ENCODE measurements around the gene CLSTN3. TPM values are rescaled to one million over a fixed set of nuclear protein-coding genes. Genes with fewer than 3 reads are reported as not detected.

The CLSTN3 gene
- total and polyA plus RNA-seq, 10 of the 15 experiments (the other 5 are each of a cell fraction or from before 2014, with no cell fraction given): 0.09 to 35.9 (median 11.3) TPM

- Histone ChIP-seq H3K79me2 (ENCODE audit: control insufficient read depth, insufficient read depth, low read length) (no peaks in the 10 kb centered on the region), H4K20me1 (ENCODE audit: control insufficient read depth, insufficient read depth) (no peaks in the 10 kb centered on the region), H3K9me3 (replicated peaks; ENCODE audit: control insufficient read depth, insufficient read depth, low read length) (no peaks in the 10 kb centered on the region; the same call in 2 of the 3 replicates), H3K27me3 (replicated peaks in 1 of 2; ENCODE audit: control insufficient read depth in 2 of 2, insufficient read depth in 2 of 2, low read length in 1 of 2) (no peaks in the 10 kb centered on the region), H3K4me1 (ENCODE audit: control insufficient read depth, insufficient read depth, low read length) (no peaks in the 10 kb centered on the region), H3K36me3 (ENCODE audit: control insufficient read depth in 2 of 2, insufficient read depth in 2 of 2, low read length in 1 of 2) (no peaks in the 10 kb centered on the region), H3K4me2 (ENCODE audit: control insufficient read depth, insufficient read depth) (no peak overlapping the region), H3K27ac (ENCODE audit: control insufficient read depth, insufficient read depth) (no peak overlapping the region), H2AFZ (ENCODE audit: control insufficient read depth, low read depth, low read length) (no peak overlapping the region), H3K4me3 (no peak overlapping the region), H3K9ac (ENCODE audit: control insufficient read depth, insufficient read depth, low read length) (no peak overlapping the region)
- intact Hi-C loops (cut with micrococcal nuclease; ENCODE audit: unreplicated experiment): no loop called here
- POLR2A ChIA-PET: interaction anchor here (0.6 kb wide), 2 partner anchors 8 to 22 kb away, joined by 3 to 4 read pairs; no protein-coding TSS in a partner anchor
- RAD21 ChIA-PET (ENCODE audit: unreplicated experiment): no interaction called here
- 0% methylated on average over 1 of the region's 1 CpG for WGBS (ENCODE audit: insufficient coverage, insufficient replicate concordance, low lambda C conversion rate, missing lambda C conversion rate)
- in situ Hi-C loops (cut with MboI): no loop called here
- SMC1A ChIA-PET (ENCODE audit: uncharacterized antibody, unreplicated experiment): interaction anchor here (0.7 kb wide), 1 partner anchor 16 kb away, joined by 3 read pairs; no protein-coding TSS in a partner anchor
- ATAC-seq (no peak), DNase-seq (ENCODE audit: low read depth, low spot score) (no peak), FAIRE-seq (no peak)
- CTCF ChIA-PET: interaction anchor here (1.4 kb wide), 1 partner anchor 37 kb away, joined by 3 read pairs; no protein-coding TSS in a partner anchor
- no TSS peak for BruUV-seq (replicated peaks)
- TF ChIP-seq E4F1 (IDR thresholded peaks at IDR 0.05; ENCODE audit: borderline replicate concordance, partially characterized antibody): no peak
- no peak for TF ChIP-seq NFYB (IDR thresholded peaks at IDR 0.05; ENCODE audit: insufficient read depth, low read depth, low read length)
- no peak for TF ChIP-seq MEF2A (IDR thresholded peaks at IDR 0.05; ENCODE audit: insufficient read depth, low read depth, low read length)
- TF ChIP-seq SRF (IDR thresholded peaks at IDR 0.05; ENCODE audit: low read depth in 2 of 2, low read length in 2 of 2): no peak
- no peak for TF ChIP-seq USF1 (IDR thresholded peaks at IDR 0.05; ENCODE audit: borderline replicate concordance, extremely low read length, insufficient read depth, low read depth, low read length)
- TF ChIP-seq CEBPB (IDR thresholded peaks at IDR 0.05; ENCODE audit: borderline replicate concordance in 1 of 2, low read depth in 2 of 2, low read length in 2 of 2): no peak
- no peak for TF ChIP-seq ZBTB11 (CRISPR knock-in tag; IDR thresholded peaks at IDR 0.05)
- no peak for TF ChIP-seq MAX (IDR thresholded peaks at IDR 0.05; ENCODE audit: low read depth, low read length)
- no peak for TF ChIP-seq EED (IDR thresholded peaks at IDR 0.05; ENCODE audit: low read depth)
- no peak for TF ChIP-seq BHLHE40 (IDR thresholded peaks at IDR 0.05; ENCODE audit: borderline replicate concordance in 1 of 2, low read depth in 2 of 2, low read length in 1 of 2)
- TF ChIP-seq YY1 (IDR thresholded peaks at IDR 0.05; ENCODE audit: low read depth, low read length): no peak
- no peak for TF ChIP-seq BCLAF1 (IDR thresholded peaks at IDR 0.05)
Measured at GRCh38 chr12:7180685-7181084, 50.5 kb downstream of the CLSTN3 start.
